RWPE1 (cell line): ENCODE measurements around the gene FOXC1.

Source experiments
- CTCF ChIA-PET: fragments of 350-600 bp; sonication (Branson Sonifier 250); formaldehyde crosslinking; extraction: SDS; loops from one replicate; lab custom pipeline; 2021; lab: Yijun Ruan, JAX
- POLR2A ChIA-PET: fragments of 400-600 bp; formaldehyde crosslinking; extraction: SDS; loops from one replicate; lab custom pipeline; 2020; ENCODE audit warnings: antibody characterized with exemption; ENCODE audit not compliant: low non-redundant PET; lab: Yijun Ruan, JAX
- DNase-seq: peaks from one replicate; pipeline ENCODE4 v3.0.0; 2012; ENCODE audit warnings: low spot score
- H3K27ac ChIP-seq: fragments of 450-650 bp; 2 replicates; pipeline ENCODE4 v1.5.1; 2017
- CTCF ChIP-seq: fragments of 450-650 bp; conservative IDR thresholded peaks from 2 replicates; pipeline ENCODE4 v1.5.1; 2017; ENCODE audit warnings: low read depth, mild to moderate bottlenecking

FOXC1 gene

GRCh38 chr6:1600063-1600763 is 9.5 kb upstream of the FOXC1 start:
- POLR2A ChIA-PET, result no interaction called here
- H3K27ac ChIP-seq, result no peak overlapping the region
- CTCF ChIA-PET, result interaction anchor here (0.8 to 1.2 kb wide), 2 partner anchors 504 to 1332 kb away, joined by 3 to 4 read pairs; no protein-coding TSS in a partner anchor
- DNase-seq, result no peak
- no peak for TF ChIP-seq CTCF

- CTCF ChIA-PET, result interaction anchor here (0.8 kb wide), 1 partner anchor 1331 kb away, joined by 3 read pairs; no protein-coding TSS in a partner anchor
- TF ChIP-seq CTCF, result no peak
- DNase-seq, result no peak
- POLR2A ChIA-PET, result no interaction called here
- H3K27ac ChIP-seq, result no peak overlapping the region
These were observed 9.0 kb upstream of the FOXC1 start for GRCh38 chr6:1600764-1601157.

- POLR2A ChIA-PET, result no interaction called here
- no peak for TF ChIP-seq CTCF
- no peak overlapping the region for H3K27ac ChIP-seq
- DNase-seq, result no peak
- CTCF ChIA-PET, result interaction anchor here (0.6 to 1.4 kb wide), 4 partner anchors 398 to 1331 kb away, joined by 3 to 6 read pairs (median 6); no protein-coding TSS in a partner anchor
These were observed 8.3 kb upstream of the FOXC1 start for GRCh38 chr6:1601158-1602048.

- ChIA-PET POLR2A (no interaction called here), CTCF (interaction anchor here (0.6 to 1.4 kb wide), 2 partner anchors 502 to 846 kb away, joined by 5 to 6 read pairs; no protein-coding TSS in a partner anchor)
- no peak for TF ChIP-seq CTCF
- H3K27ac ChIP-seq, result no peak overlapping the region
- DNase-seq, result no peak
These were observed 7.5 kb upstream of the FOXC1 start for GRCh38 chr6:1602049-1602713.

- no peak overlapping the region for H3K27ac ChIP-seq
- POLR2A ChIA-PET, result no interaction called here
- CTCF ChIA-PET, result no interaction called here
- no peak for DNase-seq
- TF ChIP-seq CTCF, result no peak
These were observed 6.0 kb upstream of the FOXC1 start for GRCh38 chr6:1603708-1604107.
